Duodenal mucosa (tissue), 2 donors: ENCODE measurements around the gene BORCS5.
"Not testable (repeated sequence)": the region's sequence is repeated elsewhere in the genome, so short reads cannot be mapped to it uniquely, and the experiment has no call there.

Experiments used
- H3K27ac ChIP-seq: one replicate; pipeline ENCODE4 v1.7.0; 2013; ENCODE audit warnings: low read depth, low read length
- H3K27me3 ChIP-seq, 2 donors: one replicate each; pipeline ENCODE4 v1.7.0; 2013; ENCODE audit warnings: low read length in 2 of 2, control low read depth in 1 of 2; ENCODE audit not compliant: insufficient read depth in 2 of 2, control insufficient read depth in 1 of 2
- H3K36me3 ChIP-seq, 2 donors: one replicate each; pipeline ENCODE4 v1.7.0; 2013; ENCODE audit warnings: low read length in 2 of 2, control low read depth in 1 of 2; ENCODE audit not compliant: insufficient read depth in 2 of 2, control insufficient read depth in 1 of 2
- H3K4me1 ChIP-seq, 2 donors: one replicate each; pipeline ENCODE4 v1.7.0; 2013; ENCODE audit warnings: low read length in 2 of 2, control low read depth in 1 of 2; ENCODE audit not compliant: insufficient read depth in 2 of 2, control insufficient read depth in 1 of 2
- H3K4me3 ChIP-seq, 2 donors: one replicate each; pipeline ENCODE4 v1.7.0; 2013; ENCODE audit warnings: low read length in 2 of 2, low read depth in 1 of 2
- H3K9ac ChIP-seq, 2 donors: one replicate each; pipeline ENCODE4 v1.7.0; 2013; ENCODE audit warnings: low read length in 2 of 2, low read depth in 1 of 2
- H3K9me3 ChIP-seq, 2 donors: one replicate each; pipeline ENCODE4 v1.7.0; 2013; ENCODE audit warnings: low read length in 2 of 2, control low read depth in 1 of 2; ENCODE audit not compliant: control insufficient read depth in 1 of 2

The BORCS5 gene

DNA sequence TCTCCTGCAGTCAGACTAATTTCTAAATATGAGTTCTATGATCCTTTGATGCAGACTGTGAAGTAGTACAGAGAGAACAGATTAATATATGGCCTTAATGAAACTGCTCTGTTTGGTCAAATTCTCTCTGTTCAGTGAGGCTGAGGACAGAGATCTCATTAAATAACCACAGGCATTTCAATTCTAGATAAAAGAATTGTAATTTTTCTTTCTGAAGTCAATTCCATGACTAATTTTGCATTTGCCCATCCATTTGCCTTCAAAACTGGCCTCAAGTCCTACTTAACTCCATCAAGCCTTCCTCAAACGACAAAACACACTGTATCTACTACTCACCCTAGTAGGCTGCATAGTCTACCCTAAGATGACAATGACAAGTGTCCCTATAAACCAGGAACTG lies 138.7 kb downstream of the BORCS5 start:
- peaks cover 10 to 22% of the 10 kb centered on the region in 2 donors for H3K4me1 ChIP-seq
- no peaks in the 10 kb centered on the region for H3K9me3 ChIP-seq
- H3K27ac ChIP-seq, result no peak overlapping the region
- H3K27me3 ChIP-seq, result no peaks in the 10 kb centered on the region
- no peak overlapping the region for H3K9ac ChIP-seq
- H3K4me3 ChIP-seq, result no peak overlapping the region
- H3K36me3 ChIP-seq, result peaks cover 13 to 28% of the 10 kb centered on the region in 2 donors

DNA sequence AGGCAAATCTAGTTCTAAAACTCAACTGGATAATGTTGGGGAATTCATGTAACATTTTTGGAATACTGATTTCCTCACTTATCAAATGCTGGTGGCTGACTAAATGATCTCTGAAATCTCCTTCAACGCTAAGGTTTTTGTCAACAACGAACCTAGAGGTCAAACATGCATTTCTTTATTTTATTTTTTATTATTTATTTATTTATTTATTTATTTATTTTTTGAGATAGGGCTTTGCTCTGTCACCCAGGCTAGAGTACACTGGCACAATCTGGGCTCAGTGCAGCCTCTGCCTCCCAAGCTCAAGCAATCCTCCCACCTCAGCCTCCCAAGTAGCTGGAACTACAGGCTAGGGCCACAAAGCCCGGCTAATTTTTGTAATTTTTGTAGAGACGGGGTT lies 141.3 kb downstream of the BORCS5 start:
- H3K9ac ChIP-seq, result no peak overlapping the region
- H3K27ac ChIP-seq, result no peak overlapping the region
- no peaks in the 10 kb centered on the region for H3K9me3 ChIP-seq

DNA sequence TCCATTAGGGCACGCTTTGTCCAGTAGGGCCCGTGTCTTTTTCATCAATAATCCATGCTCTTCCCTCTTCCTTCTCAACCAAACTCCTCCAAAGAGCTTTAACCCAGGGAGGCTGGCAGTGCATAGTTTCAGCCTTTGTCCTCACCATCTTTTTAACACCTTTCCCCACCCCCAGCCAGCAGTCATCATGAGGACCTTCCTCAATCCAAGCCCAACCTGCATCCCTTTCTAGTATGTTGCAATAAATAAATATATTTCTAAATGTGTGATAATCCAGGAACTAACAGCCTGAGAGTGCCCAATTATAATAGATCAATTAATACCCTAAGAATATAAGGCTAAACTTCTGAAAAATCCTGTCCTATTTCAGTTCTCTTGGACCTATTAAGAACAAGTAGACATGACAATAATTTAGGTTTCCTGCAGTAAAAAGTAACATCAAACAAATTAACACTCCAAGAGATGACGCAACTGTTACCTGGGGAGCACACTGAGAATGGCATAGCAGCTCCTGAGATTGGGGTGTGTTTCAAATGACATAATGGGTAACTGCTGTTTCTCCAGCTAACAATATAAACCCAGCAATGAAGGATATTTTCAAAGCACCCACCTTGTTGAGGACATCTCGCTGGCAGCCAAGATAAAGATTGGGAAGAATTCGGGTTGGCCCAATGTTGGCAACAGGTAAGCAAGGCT lies 143.2 kb downstream of the BORCS5 start:
- Histone ChIP-seq H3K9ac (no peak overlapping the region), H3K36me3 (peaks cover 4 to 23% of the 10 kb centered on the region in 2 donors), H3K4me1 (peaks cover 2% of the 10 kb centered on the region in 2 donors), H3K27me3 (no peaks in the 10 kb centered on the region), H3K9me3 (no peaks in the 10 kb centered on the region), H3K4me3 (no peak overlapping the region), H3K27ac (no peak overlapping the region)

More for the DNA sequence above, 141.3 kb downstream of the BORCS5 start:
- no peak overlapping the region for H3K4me3 ChIP-seq
- H3K36me3 ChIP-seq, result peaks cover 13 to 28% of the 10 kb centered on the region in 2 donors
- H3K27me3 ChIP-seq, result no peaks in the 10 kb centered on the region
- peaks cover 0 to 14% of the 10 kb centered on the region in 2 donors for H3K4me1 ChIP-seq

DNA sequence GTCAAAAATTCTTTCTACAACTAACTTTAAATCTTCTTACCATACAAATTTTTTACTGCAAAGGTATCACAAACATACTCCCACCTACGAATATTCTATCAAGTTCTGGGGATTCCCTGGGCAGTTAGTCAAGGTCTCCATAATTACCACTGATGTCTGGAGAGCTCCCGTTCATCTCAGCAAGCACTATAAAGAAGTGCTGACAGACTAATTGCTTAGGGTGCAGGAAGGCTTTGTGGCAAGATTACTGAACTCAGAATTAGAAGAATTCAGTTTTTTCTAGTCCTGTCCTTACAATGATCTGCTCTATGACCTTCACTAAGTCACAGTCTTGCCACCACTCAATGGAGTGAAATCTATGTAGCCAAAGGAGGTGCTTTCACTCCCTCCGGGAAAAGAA lies 144.2 kb downstream of the BORCS5 start:
- Histone ChIP-seq H3K9ac (no peak overlapping the region), H3K4me1 (peaks cover 11 to 12% of the 10 kb centered on the region in 2 donors), H3K27ac (no peak overlapping the region), H3K36me3 (peaks cover 4 to 17% of the 10 kb centered on the region in 2 donors), H3K27me3 (no peaks in the 10 kb centered on the region), H3K9me3 (no peaks in the 10 kb centered on the region), H3K4me3 (no peak overlapping the region)

DNA sequence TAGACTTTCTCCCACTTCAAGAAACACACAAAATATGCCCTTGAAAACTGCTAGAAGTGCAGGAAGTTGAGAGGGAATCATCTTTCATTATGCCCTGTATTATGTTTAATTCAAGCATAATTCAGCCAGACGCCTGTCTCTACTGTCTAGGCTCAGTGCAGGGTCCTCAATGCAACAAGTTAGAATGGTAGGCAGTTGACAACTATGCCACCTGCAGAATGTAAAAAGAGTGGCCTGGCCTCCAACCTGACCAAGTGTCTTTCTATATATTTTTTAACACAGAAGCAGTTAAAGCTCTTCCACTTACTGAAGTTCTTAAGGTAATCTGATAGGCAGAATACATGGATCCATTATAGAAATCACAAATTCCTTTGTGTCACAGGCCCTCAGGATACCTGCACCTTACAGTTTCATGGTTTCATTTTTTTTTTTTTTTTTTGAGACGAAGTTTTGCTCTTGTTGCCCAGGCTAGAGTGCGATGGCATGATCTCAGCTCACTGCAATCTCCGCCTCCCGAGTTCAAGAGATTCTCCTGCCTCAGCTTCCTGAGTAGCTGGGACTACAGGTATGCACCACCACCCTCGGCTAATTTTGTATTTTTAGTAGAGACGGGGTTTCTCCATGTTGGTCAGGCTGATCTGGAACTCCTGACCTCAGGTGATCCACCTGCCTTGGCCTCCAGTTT lies 145.4 kb downstream of the BORCS5 start:
- not testable (repeated sequence) for H3K27me3 ChIP-seq, H3K4me3 ChIP-seq, H3K9me3 ChIP-seq, H3K9ac ChIP-seq, H3K27ac ChIP-seq
- Histone ChIP-seq H3K36me3 (peaks cover 4 to 16% of the 10 kb centered on the region in 2 donors), H3K4me1 (peaks cover 20 to 21% of the 10 kb centered on the region in 2 donors)

DNA sequence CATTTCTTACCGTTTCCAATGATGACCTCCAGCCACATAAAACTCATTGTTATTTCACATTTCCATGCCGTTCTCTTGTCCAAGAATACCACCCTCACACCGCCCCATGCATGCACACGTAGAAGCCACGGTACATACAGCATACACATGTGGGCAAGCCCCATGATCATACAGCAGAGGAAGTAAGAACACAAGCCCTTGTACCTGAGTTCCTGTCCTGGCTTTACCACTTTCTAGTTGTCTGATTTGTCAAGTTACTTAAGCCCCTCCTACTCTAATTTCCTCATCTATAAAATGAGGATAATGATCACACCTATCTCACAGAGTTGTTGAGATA lies 145.9 kb downstream of the BORCS5 start:
- Histone ChIP-seq H3K4me3 (no peak overlapping the region), H3K27me3 (no peaks in the 10 kb centered on the region), H3K9me3 (no peaks in the 10 kb centered on the region), H3K4me1 (peaks cover 20 to 21% of the 10 kb centered on the region in 2 donors), H3K9ac (no peak overlapping the region), H3K36me3 (peaks cover 4 to 16% of the 10 kb centered on the region in 2 donors), H3K27ac (no peak overlapping the region)

DNA sequence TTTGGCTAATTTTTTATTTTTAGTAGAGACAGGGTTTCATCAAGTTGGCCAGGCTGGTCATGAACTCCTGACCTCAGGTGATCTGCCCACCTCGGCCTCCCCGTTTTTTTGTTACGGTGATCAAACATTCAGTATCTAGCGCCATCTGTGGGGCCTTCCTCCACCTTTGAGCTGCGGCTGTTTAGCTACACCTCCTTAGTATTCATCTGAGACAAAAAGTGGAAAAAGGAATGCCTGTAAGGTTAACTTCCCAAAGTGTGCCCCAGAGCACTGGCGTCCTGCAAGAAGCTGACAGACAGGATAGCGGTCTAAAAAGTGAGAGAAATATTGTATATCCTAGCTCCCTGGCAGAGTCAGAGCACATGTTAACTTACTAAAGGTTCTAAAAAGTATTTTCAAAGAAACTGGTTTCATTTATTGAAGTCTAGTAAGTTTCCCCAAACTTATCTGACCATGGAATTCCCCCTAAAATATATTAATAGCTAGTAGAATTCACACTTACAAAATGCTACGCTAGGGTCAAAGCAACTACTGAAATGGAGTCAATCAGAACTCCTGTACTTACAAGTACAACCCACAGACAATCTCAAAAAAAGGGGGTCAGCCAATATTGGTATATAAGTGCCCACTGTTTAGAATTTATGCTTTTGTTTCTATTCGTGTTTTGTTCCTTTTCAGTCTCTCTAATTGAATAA lies 146.7 kb downstream of the BORCS5 start:
- Histone ChIP-seq H3K36me3 (peaks cover 4 to 15% of the 10 kb centered on the region in 2 donors), H3K4me3 (no peak overlapping the region), H3K27me3 (no peaks in the 10 kb centered on the region), H3K9me3 (no peaks in the 10 kb centered on the region), H3K4me1 (peaks cover 20 to 21% of the 10 kb centered on the region in 2 donors), H3K9ac (no peak overlapping the region), H3K27ac (no peak overlapping the region)

DNA sequence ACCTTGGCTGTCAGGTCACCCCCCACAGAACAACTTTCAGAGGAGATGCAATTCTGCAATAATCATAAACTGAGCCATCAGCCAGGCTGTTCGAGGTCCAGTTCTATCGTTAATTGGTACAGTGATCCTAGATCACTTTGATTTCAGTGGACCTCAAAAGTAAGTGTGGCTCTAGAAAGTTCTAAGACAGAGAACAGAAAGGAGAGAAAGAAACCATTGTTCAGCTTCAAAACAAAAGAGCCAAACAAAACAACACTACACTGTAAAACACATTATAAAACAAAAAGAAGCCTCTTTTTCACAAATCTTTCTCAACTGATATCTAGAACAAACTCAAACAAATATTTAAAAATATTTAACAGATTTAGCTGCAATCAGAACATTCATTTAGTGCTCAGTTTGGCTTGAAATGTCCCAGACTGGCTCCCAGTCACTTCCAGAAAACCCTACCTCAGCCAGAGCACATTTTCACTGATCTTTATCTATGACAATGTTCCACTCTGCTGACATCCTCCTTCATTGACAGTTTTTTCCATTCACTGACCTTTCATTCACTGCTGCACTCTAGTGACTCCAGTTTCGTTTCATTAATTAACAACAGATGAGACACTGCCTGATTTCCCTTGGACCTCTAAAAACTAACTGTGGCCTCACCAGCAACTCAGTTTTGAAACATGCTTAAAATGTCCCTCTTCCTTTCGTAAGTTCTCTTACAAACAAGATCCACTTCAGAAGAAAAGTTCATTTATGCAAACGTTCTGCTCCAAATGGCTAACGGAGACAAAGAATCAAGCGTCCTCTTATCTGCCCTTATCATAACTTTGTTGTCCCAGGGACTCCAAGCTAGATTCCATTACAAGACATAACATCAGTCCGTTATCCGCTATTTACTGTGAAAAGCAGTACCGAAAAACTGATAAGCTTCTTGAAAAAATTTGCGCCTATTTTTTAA lies 148.9 kb downstream of the BORCS5 start:
- H3K9ac ChIP-seq, result no peak overlapping the region

DNA sequence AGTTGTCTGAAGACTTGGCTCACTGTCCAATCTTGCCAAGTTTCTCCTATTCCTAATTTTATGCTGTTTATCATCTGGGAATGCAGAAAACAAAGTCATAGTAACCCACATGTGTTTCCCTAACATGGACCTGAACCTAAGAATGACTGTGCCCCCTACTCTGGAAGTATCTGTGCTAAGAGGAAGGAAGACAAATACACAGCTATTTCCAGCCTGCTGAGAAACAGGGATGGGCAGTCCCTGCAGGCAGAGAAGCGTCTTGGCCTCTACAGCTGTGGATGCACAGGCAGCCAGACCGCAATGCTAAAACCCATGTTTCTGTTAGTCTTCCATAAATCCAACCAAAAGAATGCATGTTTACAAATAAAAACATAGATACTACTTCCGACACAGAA lies 149.6 kb downstream of the BORCS5 start:
- Histone ChIP-seq H3K4me1 (peaks cover 21 to 26% of the 10 kb centered on the region in 2 donors), H3K9ac (no peak overlapping the region)

More for the DNA sequence above, 148.9 kb downstream of the BORCS5 start:
- Histone ChIP-seq H3K27ac (peak overlapping the region; percentile 32), H3K4me3 (no peak overlapping the region), H3K27me3 (no peaks in the 10 kb centered on the region), H3K9me3 (no peaks in the 10 kb centered on the region), H3K4me1 (peaks cover 21 to 22% of the 10 kb centered on the region in 2 donors), H3K36me3 (no peaks in the 10 kb centered on the region)

More for the DNA sequence above, 149.6 kb downstream of the BORCS5 start:
- no peak overlapping the region for H3K27ac ChIP-seq
- no peaks in the 10 kb centered on the region for H3K27me3 ChIP-seq
- no peak overlapping the region for H3K4me3 ChIP-seq
- H3K36me3 ChIP-seq, result no peaks in the 10 kb centered on the region
- no peaks in the 10 kb centered on the region for H3K9me3 ChIP-seq
